GM10266 (cell line): ENCODE results near the gene NPAS2.
A peak's percentile ranks its signal among the peaks of the same experiment; 100 is the strongest.

Source experiments
- DNase-seq: peaks from one replicate; pipeline ENCODE4 v3.0.0; 2012; ENCODE audit errors: extremely low spot score
- TF ChIP-seq, protein P1 (sequence below): IDR thresholded peaks from 2 replicates; pipeline ENCODE4 v1.5.1; 2012; ENCODE audit warnings: mild to moderate bottlenecking, low read depth; ENCODE audit not compliant: control insufficient read depth, insufficient read depth; ENCODE audit errors: missing control alignments

The NPAS2 gene

DNA sequence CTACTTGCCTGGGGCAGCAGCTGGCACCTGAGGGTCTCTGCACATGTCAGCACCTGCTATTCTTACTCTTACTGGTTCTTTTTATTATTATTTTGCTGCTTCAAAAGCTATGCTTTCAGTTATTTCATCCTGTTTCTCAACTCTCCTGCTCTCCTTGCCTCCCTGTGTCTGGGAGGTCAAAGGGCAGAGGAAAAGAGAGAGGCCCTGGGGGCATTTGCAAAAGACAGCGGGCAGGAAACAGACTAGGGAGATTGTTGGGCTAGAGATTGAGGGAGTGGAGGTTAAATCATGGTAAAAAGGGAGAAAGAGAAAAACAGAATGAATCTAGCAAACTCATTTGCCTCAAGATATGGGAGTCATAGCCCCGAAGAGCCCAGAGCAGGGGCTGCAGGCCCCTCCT, 161.1 kb downstream of the NPAS2 start:
- DNase-seq = no peak
- TF ChIP-seq, protein P1, sequence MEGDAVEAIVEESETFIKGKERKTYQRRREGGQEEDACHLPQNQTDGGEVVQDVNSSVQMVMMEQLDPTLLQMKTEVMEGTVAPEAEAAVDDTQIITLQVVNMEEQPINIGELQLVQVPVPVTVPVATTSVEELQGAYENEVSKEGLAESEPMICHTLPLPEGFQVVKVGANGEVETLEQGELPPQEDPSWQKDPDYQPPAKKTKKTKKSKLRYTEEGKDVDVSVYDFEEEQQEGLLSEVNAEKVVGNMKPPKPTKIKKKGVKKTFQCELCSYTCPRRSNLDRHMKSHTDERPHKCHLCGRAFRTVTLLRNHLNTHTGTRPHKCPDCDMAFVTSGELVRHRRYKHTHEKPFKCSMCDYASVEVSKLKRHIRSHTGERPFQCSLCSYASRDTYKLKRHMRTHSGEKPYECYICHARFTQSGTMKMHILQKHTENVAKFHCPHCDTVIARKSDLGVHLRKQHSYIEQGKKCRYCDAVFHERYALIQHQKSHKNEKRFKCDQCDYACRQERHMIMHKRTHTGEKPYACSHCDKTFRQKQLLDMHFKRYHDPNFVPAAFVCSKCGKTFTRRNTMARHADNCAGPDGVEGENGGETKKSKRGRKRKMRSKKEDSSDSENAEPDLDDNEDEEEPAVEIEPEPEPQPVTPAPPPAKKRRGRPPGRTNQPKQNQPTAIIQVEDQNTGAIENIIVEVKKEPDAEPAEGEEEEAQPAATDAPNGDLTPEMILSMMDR = no peak

DNA sequence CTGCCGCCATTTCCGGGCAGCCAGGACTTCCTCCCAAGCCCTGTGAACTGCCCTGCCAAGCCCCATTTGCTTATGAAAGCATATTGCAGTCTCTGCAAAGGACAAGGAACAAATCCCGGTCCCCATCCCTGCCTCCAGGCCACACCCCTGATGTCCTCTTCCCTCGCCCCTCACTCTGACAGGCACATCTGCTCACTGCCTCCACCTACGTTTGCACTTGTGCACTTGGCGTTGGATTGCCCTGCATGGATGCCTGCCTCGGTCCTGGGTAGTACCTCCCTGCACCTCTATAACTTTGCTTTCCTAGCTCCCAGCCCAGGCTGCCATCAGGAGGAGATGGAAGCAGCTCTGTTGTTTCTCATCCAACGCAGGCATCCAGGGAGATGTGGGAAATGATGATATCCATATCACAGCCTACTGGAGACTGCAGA, 162.5 kb downstream of the NPAS2 start:
- TF ChIP-seq, protein P1 = no peak
- DNase-seq = no peak

DNA sequence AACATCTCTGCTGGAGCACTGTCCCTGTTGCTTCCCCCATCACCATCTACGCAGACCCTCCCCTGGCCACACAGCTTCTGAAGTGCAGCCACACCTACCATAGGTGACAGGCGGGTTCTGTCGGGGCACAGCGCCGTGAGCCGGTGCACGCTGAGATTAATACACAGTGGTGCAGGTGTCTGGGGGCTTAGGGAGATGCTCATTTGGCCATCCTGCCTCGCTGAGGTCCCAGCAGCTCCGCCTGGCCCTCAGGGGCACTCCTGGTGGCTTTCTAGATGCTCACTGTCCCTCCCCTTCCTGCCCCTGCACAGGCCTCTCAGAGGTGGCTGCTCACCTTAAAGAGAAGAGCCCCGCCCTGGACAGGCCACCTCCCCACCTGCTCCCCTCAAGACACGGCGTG, 163.3 kb downstream of the NPAS2 start:
- no peak for DNase-seq
- TF ChIP-seq, protein P1 = no peak

DNA sequence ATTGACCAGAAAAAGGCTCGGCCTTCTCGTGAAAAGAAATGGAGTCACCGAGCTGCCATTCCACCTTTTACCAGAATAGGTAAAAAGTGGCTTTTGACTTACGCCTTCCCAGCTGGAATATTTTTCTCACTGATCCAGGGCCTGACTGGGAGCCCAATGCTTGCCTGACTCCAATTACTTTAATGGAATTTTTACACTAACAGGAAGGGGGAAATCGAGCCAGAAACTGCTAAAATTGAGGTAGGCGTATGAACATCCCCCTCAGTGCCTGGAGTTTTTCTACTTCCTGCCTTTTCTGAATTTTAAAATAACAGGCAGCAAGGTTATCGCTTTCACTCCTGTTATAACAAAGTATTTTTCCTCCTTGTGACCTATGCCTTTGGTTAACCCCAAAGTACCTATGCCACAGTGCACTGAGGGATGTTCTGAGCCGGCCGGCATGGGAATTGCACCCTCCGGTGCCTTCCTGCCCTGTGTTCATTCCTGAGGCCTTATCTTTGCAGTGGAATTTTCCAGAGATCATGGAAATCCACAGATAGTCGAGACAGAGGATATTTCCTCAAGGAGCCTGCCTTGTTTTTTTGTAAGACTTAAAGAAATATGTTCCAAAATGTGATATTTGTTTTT, 163.9 kb downstream of the NPAS2 start:
- TF ChIP-seq, protein P1 = no peak
- no peak for DNase-seq

DNA sequence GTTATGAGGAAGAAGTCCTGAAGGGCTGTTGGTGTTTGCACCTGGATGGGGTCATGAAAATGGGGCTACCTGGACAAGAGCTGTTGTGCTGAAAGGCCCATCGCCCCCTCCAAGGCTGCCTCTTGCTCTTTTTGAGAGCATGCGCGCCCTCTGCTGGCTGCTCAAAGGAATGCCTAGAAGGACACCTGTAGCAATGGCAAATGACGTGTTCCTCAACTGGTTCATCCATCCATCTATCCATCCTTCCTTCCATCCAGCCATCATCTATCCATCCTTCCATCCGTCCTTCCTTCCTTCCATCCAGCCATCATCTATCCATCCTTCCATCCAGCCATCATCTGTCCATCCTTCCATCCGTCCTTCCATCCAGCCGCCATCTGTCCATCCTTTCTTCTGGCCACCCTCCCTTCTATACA, 165.0 kb downstream of the NPAS2 start:
- TF ChIP-seq, protein P1 = peak; percentile 93
- peak; percentile 79 for DNase-seq

DNA sequence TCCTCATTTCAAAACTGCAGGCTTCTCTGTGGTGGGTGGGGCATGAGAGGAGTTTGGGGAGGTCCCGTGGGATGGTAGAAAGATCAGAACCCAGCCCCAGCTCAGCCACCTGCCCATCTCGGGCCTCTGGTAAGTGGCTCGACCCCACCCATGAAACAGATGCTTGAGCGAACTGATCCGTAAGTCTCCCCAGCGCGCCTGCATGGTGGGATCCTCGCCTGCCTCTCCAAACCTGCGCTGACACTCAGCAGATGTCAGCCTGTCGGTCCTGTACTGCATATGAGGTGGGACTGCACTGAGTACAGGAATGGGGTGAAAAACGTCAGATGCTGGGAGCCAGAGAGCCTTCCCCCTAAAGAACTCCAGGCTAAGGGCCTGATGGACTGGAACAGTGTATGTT, 166.2 kb downstream of the NPAS2 start:
- TF ChIP-seq, protein P1 = no peak
- DNase-seq = no peak

DNA sequence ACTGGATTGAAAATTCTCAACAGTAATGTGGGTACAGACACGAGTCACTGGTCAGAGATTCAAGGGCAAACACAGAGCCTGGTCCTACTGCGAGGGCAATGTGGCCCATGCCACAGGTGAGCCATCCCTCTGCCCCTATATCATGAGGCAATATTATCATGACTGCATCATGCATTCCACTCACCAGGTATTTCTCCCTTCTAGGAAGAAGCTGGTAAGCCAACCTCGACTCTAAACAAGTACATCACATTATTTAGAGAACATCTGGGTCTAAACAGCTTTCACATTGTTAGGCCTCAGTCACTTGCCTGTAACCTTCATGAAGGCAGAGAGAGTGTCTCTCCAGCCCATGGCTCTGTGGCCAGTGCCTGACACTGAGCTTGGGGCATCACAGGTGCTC, 167.6 kb downstream of the NPAS2 start:
- DNase-seq = no peak
- TF ChIP-seq, protein P1 = no peak
